Measurements from ENCODE around the gene UGT1A8.
"Not testable (repeated sequence)": the region's sequence is repeated elsewhere in the genome, so short reads cannot be mapped to it uniquely, and the experiment has no call there.

Gene UGT1A8

GRCh38 chr2:233712611-233713261 lies 95.3 kb downstream of the UGT1A8 start, which contains the start of gene UGT1A5:
TSS of gene UGT1A5 (plus strand) at chr2:233712907. CDS start at chr2:233712992, 85 bp downstream.
- no peak within 1 kb of the TSS for H3K27ac ChIP-seq (ENCODE audit: low read depth, low read length)
- H3K36me3 ChIP-seq (ENCODE audit: control insufficient read depth, insufficient read depth, low read length): no peaks in the 10 kb centered on the region
- no peak within 1 kb of the TSS for H3K4me3 ChIP-seq (ENCODE audit: low read length)
- H3K4me1 ChIP-seq (ENCODE audit: control insufficient read depth, insufficient read depth, low read length): no peaks in the 10 kb centered on the region
- H3K9ac ChIP-seq (ENCODE audit: low read length): no peak within 1 kb of the TSS
- H3K27me3 ChIP-seq (ENCODE audit: control insufficient read depth, insufficient read depth, low read length): no peaks in the 10 kb centered on the region

- Histone ChIP-seq H3K27me3 (ENCODE audit: control insufficient read depth, insufficient read depth, low read length) (no peaks in the 10 kb centered on the region), H3K27ac (ENCODE audit: low read depth, low read length) (no peak overlapping the region), H3K36me3 (ENCODE audit: control insufficient read depth, insufficient read depth, low read length) (no peaks in the 10 kb centered on the region), H3K9ac (ENCODE audit: low read length) (no peak overlapping the region), H3K4me3 (ENCODE audit: low read length) (no peak overlapping the region), H3K4me1 (ENCODE audit: control insufficient read depth, insufficient read depth, low read length) (no peaks in the 10 kb centered on the region)
Measured at GRCh38 chr2:233713262-233713615, 95.8 kb downstream of the UGT1A8 start.

- H3K4me3 ChIP-seq (ENCODE audit: low read length): no peak overlapping the region
- H3K27me3 ChIP-seq (ENCODE audit: control insufficient read depth, insufficient read depth, low read length): no peaks in the 10 kb centered on the region
- no peaks in the 10 kb centered on the region for H3K36me3 ChIP-seq (ENCODE audit: control insufficient read depth, insufficient read depth, low read length)
- H3K9ac ChIP-seq (ENCODE audit: low read length): no peak overlapping the region
- no peaks in the 10 kb centered on the region for H3K4me1 ChIP-seq (ENCODE audit: control insufficient read depth, insufficient read depth, low read length)
- no peak overlapping the region for H3K27ac ChIP-seq (ENCODE audit: low read depth, low read length)
Measured at GRCh38 chr2:233714121-233714520, 96.7 kb downstream of the UGT1A8 start.

- no peak within 1 kb of the TSS for H3K27ac ChIP-seq (ENCODE audit: low read depth, low read length)
Measured at GRCh38 chr2:233718552-233718951, 101.1 kb downstream of the UGT1A8 start, which contains the start of gene UGT1A4. TSS of gene UGT1A4 (plus strand) at chr2:233718736. CDS start at chr2:233718821, 85 bp downstream.

GRCh38 chr2:233728723-233729301 lies 111.4 kb downstream of the UGT1A8 start, which contains the start of gene UGT1A3:
TSS of gene UGT1A3 (plus strand) at chr2:233729042. CDS start at chr2:233729127, 85 bp downstream.
- Histone ChIP-seq H3K4me1 (ENCODE audit: control insufficient read depth, insufficient read depth, low read length) (no peaks in the 10 kb centered on the region), H3K4me3 (ENCODE audit: low read length) (no peak within 1 kb of the TSS), H3K9ac (ENCODE audit: low read length) (no peak within 1 kb of the TSS), H3K27ac (ENCODE audit: low read depth, low read length) (no peak within 1 kb of the TSS), H3K27me3 (ENCODE audit: control insufficient read depth, insufficient read depth, low read length) (no peaks in the 10 kb centered on the region), H3K36me3 (ENCODE audit: control insufficient read depth, insufficient read depth, low read length) (no peaks in the 10 kb centered on the region)

More at GRCh38 chr2:233718552-233718951, 101.1 kb downstream of the UGT1A8 start, which contains the start of gene UGT1A4:
- Histone ChIP-seq H3K9ac (ENCODE audit: low read length) (no peak within 1 kb of the TSS), H3K27me3 (ENCODE audit: control insufficient read depth, insufficient read depth, low read length) (no peaks in the 10 kb centered on the region), H3K36me3 (ENCODE audit: control insufficient read depth, insufficient read depth, low read length) (no peaks in the 10 kb centered on the region), H3K4me1 (ENCODE audit: control insufficient read depth, insufficient read depth, low read length) (no peaks in the 10 kb centered on the region), H3K4me3 (ENCODE audit: low read length) (no peak within 1 kb of the TSS)

- not testable (repeated sequence) for H3K4me3 ChIP-seq (ENCODE audit: low read length); H3K27me3 ChIP-seq (ENCODE audit: control insufficient read depth, insufficient read depth, low read length); H3K9ac ChIP-seq (ENCODE audit: low read length); H3K27ac ChIP-seq (ENCODE audit: low read depth, low read length); H3K4me1 ChIP-seq (ENCODE audit: control insufficient read depth, insufficient read depth, low read length); H3K36me3 ChIP-seq (ENCODE audit: control insufficient read depth, insufficient read depth, low read length)
Measured at GRCh38 chr2:233736868-233737653, 119.6 kb downstream of the UGT1A8 start.

- no peaks in the 10 kb centered on the region for H3K27me3 ChIP-seq (ENCODE audit: control insufficient read depth, insufficient read depth, low read length)
- H3K9ac ChIP-seq (ENCODE audit: low read length): no peak overlapping the region
- H3K4me3 ChIP-seq (ENCODE audit: low read length): no peak overlapping the region
- H3K27ac ChIP-seq (ENCODE audit: low read depth, low read length): no peak overlapping the region
- H3K4me1 ChIP-seq (ENCODE audit: control insufficient read depth, insufficient read depth, low read length): no peaks in the 10 kb centered on the region
- no peaks in the 10 kb centered on the region for H3K36me3 ChIP-seq (ENCODE audit: control insufficient read depth, insufficient read depth, low read length)
Measured at GRCh38 chr2:233740870-233741269, 123.4 kb downstream of the UGT1A8 start.

- H3K27ac ChIP-seq (ENCODE audit: low read depth, low read length): no peak overlapping the region
- H3K4me3 ChIP-seq (ENCODE audit: low read length): no peak overlapping the region
- H3K9ac ChIP-seq (ENCODE audit: low read length): no peak overlapping the region
- H3K27me3 ChIP-seq (ENCODE audit: control insufficient read depth, insufficient read depth, low read length): no peaks in the 10 kb centered on the region
- no peaks in the 10 kb centered on the region for H3K4me1 ChIP-seq (ENCODE audit: control insufficient read depth, insufficient read depth, low read length)
- H3K36me3 ChIP-seq (ENCODE audit: control insufficient read depth, insufficient read depth, low read length): no peaks in the 10 kb centered on the region
Measured at GRCh38 chr2:233743464-233744259, 126.2 kb downstream of the UGT1A8 start.

GRCh38 chr2:233745073-233745755 lies 127.8 kb downstream of the UGT1A8 start:
- Histone ChIP-seq H3K36me3 (ENCODE audit: control insufficient read depth, insufficient read depth, low read length) (no peaks in the 10 kb centered on the region), H3K4me3 (ENCODE audit: low read length) (no peak overlapping the region), H3K27me3 (ENCODE audit: control insufficient read depth, insufficient read depth, low read length) (no peaks in the 10 kb centered on the region), H3K27ac (ENCODE audit: low read depth, low read length) (no peak overlapping the region), H3K4me1 (ENCODE audit: control insufficient read depth, insufficient read depth, low read length) (no peaks in the 10 kb centered on the region), H3K9ac (ENCODE audit: low read length) (no peak overlapping the region)

- not testable (repeated sequence) for H3K4me3 ChIP-seq (ENCODE audit: low read length); H3K36me3 ChIP-seq (ENCODE audit: control insufficient read depth, insufficient read depth, low read length); H3K27ac ChIP-seq (ENCODE audit: low read depth, low read length); H3K9ac ChIP-seq (ENCODE audit: low read length); H3K27me3 ChIP-seq (ENCODE audit: control insufficient read depth, insufficient read depth, low read length); H3K4me1 ChIP-seq (ENCODE audit: control insufficient read depth, insufficient read depth, low read length)
Measured at GRCh38 chr2:233745838-233746237, 128.4 kb downstream of the UGT1A8 start.

GRCh38 chr2:233746475-233747282 lies 129.2 kb downstream of the UGT1A8 start:
- Histone ChIP-seq H3K4me3 (ENCODE audit: low read length) (no peak overlapping the region), H3K27ac (ENCODE audit: low read depth, low read length) (no peak overlapping the region), H3K9ac (ENCODE audit: low read length) (no peak overlapping the region), H3K36me3 (ENCODE audit: control insufficient read depth, insufficient read depth, low read length) (no peaks in the 10 kb centered on the region), H3K27me3 (ENCODE audit: control insufficient read depth, insufficient read depth, low read length) (no peaks in the 10 kb centered on the region), H3K4me1 (ENCODE audit: control insufficient read depth, insufficient read depth, low read length) (no peaks in the 10 kb centered on the region)

Data from rectal smooth muscle tissue (tissue), 1 donor.